HCT116 (cell line): ENCODE results near the gene KLHL11.

Experiments
- CTCF ChIP-seq, 3 experiments: fragments of 200-600 bp in 1 of 3; sonication (generic) in 1 of 3; IDR thresholded peaks in 2 of 3; conservative IDR thresholded peaks in 1 of 3; 2 replicates each; pipeline ENCODE4 v1.5.1; 2012 to 2017; ENCODE audit warnings: low read depth in 2 of 3, low read length in 2 of 3, antibody characterized with exemption in 1 of 3, borderline replicate concordance in 1 of 3, control low read depth in 1 of 3, mild to moderate bottlenecking in 1 of 3, mixed read lengths in 1 of 3, mixed run types in 1 of 3, moderate library complexity in 1 of 3; ENCODE audit not compliant: insufficient read depth in 1 of 3
- EGR1 ChIP-seq: IDR thresholded peaks from 2 replicates; pipeline ENCODE4 v1.6.1; 2012; ENCODE audit warnings: low read depth
- MAX ChIP-seq: IDR thresholded peaks from 2 replicates; pipeline ENCODE4 v1.6.1; 2012
- POLR2A ChIP-seq: IDR thresholded peaks from 2 replicates; pipeline ENCODE4 v1.7.0; 2011; ENCODE audit warnings: borderline replicate concordance; ENCODE audit not compliant: insufficient read depth, insufficient read length; ENCODE audit errors: extremely low read depth
- POLR2AphosphoS5 ChIP-seq: IDR thresholded peaks from 2 replicates; pipeline ENCODE4 v1.6.1; 2011; ENCODE audit warnings: mild to moderate bottlenecking, low read depth, low read length, moderate library complexity
- RAD21 ChIP-seq: IDR thresholded peaks from 2 replicates; pipeline ENCODE4 v1.6.1; 2012; ENCODE audit warnings: low read depth, mild to moderate bottlenecking
- TCF7L2 ChIP-seq: IDR thresholded peaks from 2 replicates; pipeline ENCODE4 v1.7.0; 2011; ENCODE audit warnings: borderline replicate concordance, inconsistent platforms; ENCODE audit not compliant: insufficient read depth, insufficient read length; ENCODE audit errors: extremely low read depth
- ZBTB33 ChIP-seq: IDR thresholded peaks from 2 replicates; pipeline ENCODE4 v1.6.1; 2011; ENCODE audit warnings: mild to moderate bottlenecking, low read length, moderate library complexity; ENCODE audit not compliant: insufficient replicate concordance; ENCODE audit errors: extremely low read depth

GRCh38 chr17:41823580-41823979 lies 41.6 kb downstream of the KLHL11 start:
- no peak for TF ChIP-seq RAD21
- no peak for TF ChIP-seq CTCF (IDR thresholded peaks at IDR 0.05 in 2 of 3, conservative IDR thresholded peaks at IDR 0.05 in 1 of 3; ENCODE audit: borderline replicate concordance in 1 of 3, insufficient read depth in 1 of 3, low read depth in 2 of 3, low read length in 2 of 3)
- no peak for TF ChIP-seq MAX
- no peak for TF ChIP-seq EGR1
- TF ChIP-seq ZBTB33 = no peak
- TF ChIP-seq TCF7L2 = no peak
- TF ChIP-seq POLR2A = no peak
- no peak for TF ChIP-seq POLR2AphosphoS5
